ENCODE data around the gene TAMM41. TPM values are rescaled to one million over a fixed set of nuclear protein-coding genes. Genes with fewer than 3 reads are reported as not detected.

TAMM41 gene
- total and polyA plus RNA-seq, 9 of the 15 experiments (the other 6 are each of a cell fraction or from before 2014, with no cell fraction given) = 8.6 to 74.6 (median 29.3) TPM

- TF ChIP-seq PBX2 (CRISPR knock-in tag; IDR thresholded peaks at IDR 0.05; ENCODE audit: low read depth) (no peak), PBX2 (tag; conservative IDR thresholded peaks at IDR 0.05; ENCODE audit: low read depth) (no peak), NEUROD1 (IDR thresholded peaks at IDR 0.05; ENCODE audit: borderline replicate concordance, low read depth, low read length, partially characterized antibody) (peak; percentile 80), ZZZ3 (IDR thresholded peaks at IDR 0.05) (0 out of 2 replicates have a peak, but pooled peaks have one; percentile 39), NCOA1 (IDR thresholded peaks at IDR 0.05; ENCODE audit: low read depth) (no peak), SMAD1 (IDR thresholded peaks at IDR 0.05; ENCODE audit: low read depth, low read length, partially characterized antibody) (peak; percentile 20), TOE1 (IDR thresholded peaks at IDR 0.05; ENCODE audit: borderline replicate concordance) (no peak; the same call in none of the 2 replicates), TOE1 (CRISPR knock-in tag; IDR thresholded peaks at IDR 0.05; ENCODE audit: borderline replicate concordance, low read depth) (peak; percentile 81; the same call in 1 of the 2 replicates), SREBF1 (IDR thresholded peaks at IDR 0.05; ENCODE audit: borderline replicate concordance, low read depth, low read length) (0 out of 2 replicates have a peak, but pooled peaks have one; percentile 4), FOXK2 (conservative IDR thresholded peaks at IDR 0.05 in 1 of 2, IDR thresholded peaks at IDR 0.05 in 1 of 2; ENCODE audit: low read depth in 2 of 2) (peak; percentile 59 to 65; a peak in 3 of 4 replicates), ZC3H8 (IDR thresholded peaks at IDR 0.05) (no peak), ZNF23 (CRISPR knock-in tag; IDR thresholded peaks at IDR 0.05) (no peak), BCLAF1 (IDR thresholded peaks at IDR 0.05; ENCODE audit: borderline replicate concordance in 1 of 2, control insufficient read depth in 1 of 2, low read depth in 2 of 2, low read length in 1 of 2) (peak in 1 of 2 experiments; percentile 77; a peak in 1 of 4 replicates), ZNF274 (IDR thresholded peaks at IDR 0.05; ENCODE audit: borderline replicate concordance, low read depth, low read length) (no peak), ZNF277 (CRISPR knock-in tag; IDR thresholded peaks at IDR 0.05; ENCODE audit: borderline replicate concordance) (no peak), ESRRA (IDR thresholded peaks at IDR 0.05; ENCODE audit: borderline replicate concordance, low read depth) (peak; percentile 54), FOXJ3 (CRISPR knock-in tag; IDR thresholded peaks at IDR 0.05) (no peak), NCOA6 (IDR thresholded peaks at IDR 0.05) (peak; percentile 92), PRMT5 (CRISPR knock-in tag; IDR thresholded peaks at IDR 0.05) (peak; percentile 54; the same call in 1 of the 2 replicates), SIRT6 (IDR thresholded peaks at IDR 0.05; ENCODE audit: low read depth, low read length) (peak; percentile 61)
These were observed at the start of gene TAMM41 (continued) for GRCh38 chr3:11846281-11847266.

Measured in K562 (cell line).